Measurements from ENCODE around the gene CCDC157.
"Not testable (repeated sequence)": the region's sequence is repeated elsewhere in the genome, so short reads cannot be mapped to it uniquely, and the experiment has no call there.

Gene CCDC157

DNA sequence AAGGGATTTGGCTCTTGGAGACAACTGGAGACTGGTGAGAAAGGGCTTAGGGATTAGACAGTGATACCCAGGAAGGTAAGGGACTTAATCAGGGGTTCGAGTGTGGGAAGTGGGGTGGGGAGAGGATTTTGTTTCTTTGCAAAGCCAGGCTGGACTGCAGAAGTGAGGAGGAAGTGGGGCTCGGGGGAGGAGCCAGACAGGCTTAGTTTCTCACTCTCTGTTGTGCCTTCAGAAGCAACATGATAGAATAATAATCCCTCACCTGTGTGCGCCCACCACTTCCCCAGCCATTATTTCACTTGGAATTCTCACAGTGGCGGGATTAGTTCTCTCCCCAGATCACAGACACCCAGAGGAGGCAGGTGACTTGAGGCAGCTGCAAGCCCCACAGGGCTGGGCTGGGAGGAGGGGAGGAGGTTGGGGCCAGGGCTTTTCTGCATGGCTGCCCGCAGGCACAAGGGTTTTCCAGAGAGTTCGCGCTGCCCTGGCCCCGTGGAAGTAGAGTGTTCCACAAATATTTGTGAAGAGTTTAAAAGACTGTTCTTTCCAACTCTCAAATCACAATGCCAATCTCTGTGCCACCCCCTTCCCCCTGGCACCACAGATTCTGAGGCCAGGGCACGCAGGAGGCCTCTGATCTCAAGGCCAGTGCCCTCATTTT, 36.0 kb downstream of the CCDC157 start:
- no peak for DNase-seq

DNA sequence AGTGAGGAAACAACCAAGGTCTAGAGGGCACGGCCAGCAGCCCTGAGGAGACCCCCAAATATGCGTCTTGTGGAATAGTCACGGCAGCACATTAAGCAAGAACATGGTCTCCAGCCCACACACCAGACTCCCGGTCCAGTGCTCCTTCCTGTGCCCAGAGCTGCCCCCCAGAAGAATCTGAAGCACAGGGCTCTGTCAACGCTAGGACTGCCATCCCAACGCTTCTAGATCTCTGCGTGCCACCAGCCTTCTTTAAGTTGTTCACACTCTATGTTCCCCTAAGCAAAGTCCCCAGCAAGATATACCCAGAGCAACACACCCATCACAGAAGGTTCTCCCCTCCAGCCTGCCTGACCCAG, 36.5 kb downstream of the CCDC157 start:
- no peak for DNase-seq

DNA sequence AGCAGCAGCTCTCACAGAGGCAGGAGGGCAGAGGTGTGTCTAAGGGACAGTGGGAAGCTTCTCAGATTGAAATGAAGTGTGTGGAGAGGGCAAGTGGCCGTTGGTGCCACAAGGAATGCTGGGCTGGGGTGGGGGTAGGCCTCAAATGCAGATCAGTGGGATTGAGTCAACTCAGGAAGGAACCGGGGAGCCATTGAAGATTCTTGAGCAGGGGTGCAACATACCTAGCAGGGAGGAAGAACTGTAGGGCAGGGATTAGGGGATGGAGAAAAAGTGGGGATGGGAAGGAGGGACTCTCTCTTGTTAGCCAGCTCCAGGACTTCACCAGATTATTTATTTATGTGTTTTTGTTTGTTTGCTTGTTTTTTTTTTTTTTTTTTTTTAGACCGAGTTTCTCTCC, 37.1 kb downstream of the CCDC157 start:
- DNase-seq: no peak

DNA sequence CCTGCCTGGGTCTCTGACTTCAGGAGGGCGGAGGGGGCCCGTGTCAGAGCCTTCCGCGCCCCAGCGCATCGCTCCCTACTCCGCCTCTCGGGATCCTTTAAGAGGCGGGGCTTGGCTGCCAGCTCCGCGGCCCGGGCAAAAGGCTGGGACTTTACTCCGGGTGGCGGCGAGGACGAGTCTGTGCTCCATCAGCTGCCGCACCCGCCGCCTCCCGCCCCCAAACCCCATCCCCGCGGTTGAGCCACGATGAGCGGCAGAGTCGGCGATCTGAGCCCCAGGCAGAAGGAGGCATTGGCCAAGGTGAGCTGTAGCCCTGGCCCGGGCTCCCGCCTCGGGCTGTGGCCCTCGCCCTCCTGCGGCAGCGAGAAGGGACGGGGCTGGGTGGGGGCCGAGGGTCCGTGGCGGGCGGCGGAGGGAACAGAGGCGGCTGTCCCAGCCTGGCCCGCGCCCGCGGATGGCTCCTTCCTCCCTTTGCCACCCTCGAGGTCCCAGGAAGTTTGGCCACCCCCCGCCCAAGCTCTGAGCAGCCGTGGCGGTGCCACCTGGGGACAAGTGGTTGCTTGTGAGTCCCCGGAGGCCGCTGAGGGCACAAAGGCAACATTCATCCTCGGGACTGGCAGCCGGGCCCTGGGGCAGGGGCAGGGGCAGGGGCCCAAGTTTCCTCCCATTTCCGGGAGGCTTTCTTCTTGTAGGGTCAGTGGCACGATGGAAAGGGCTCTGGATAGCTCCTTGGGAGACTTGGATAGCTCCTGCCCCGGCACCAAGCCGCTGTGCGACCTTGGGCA, 40.3 kb downstream of the CCDC157 start, which contains the start of gene SEC14L2:
Gene SEC14L2, plus strand, starts transcription at position 148 of the 785 bp plus-strand sequence. Its CDS starts 99 bp downstream, at position 247.
- DNase-seq: no peak

DNA sequence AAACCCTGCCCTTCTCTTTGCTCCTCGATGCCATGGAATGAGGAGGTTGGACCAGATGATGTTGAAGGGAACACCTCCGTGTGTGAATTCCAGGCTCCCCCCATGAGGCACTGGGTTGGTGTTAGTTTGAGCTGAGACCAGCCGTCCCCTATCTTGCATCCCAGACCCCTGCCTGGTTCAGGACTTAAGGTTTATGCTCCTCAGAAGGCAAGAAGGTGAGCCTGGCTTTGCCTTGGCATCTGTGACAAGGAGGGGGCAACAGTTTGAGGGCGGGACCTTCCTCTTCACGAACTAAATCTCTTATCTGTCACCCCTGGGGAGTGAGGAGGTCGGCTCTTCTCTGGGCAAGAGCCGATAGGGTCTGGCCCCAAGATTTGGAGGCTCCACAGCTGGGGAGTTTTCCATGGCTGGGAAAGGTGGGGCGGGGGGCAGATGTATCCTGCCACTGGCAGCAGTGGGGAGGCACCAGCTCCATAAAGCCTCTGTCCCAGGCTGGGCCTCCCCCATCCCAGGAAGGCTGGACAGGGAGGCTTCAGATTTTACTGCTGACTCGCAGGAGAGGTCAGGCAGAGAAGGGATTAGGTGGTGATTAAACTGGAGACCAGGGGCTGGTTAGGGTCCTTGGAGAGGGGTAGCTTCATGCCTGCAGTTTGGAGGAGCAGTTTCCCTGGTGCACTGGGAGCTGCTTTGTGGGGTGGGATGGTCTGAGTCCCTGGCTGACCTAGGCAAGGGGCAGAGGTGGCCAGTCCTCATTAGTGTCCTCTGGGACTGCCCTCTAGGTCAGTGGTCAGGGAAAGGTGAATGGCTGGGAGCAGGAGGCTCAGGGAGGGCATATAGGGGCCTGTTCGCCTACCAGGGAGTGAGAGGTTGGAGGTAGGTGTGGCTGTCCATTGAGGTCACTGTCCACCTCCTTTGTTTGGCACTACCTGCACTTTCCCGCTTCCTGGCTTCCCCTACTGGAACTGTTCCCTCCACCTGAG, 41.1 kb downstream of the CCDC157 start:
- no peak for DNase-seq

DNA sequence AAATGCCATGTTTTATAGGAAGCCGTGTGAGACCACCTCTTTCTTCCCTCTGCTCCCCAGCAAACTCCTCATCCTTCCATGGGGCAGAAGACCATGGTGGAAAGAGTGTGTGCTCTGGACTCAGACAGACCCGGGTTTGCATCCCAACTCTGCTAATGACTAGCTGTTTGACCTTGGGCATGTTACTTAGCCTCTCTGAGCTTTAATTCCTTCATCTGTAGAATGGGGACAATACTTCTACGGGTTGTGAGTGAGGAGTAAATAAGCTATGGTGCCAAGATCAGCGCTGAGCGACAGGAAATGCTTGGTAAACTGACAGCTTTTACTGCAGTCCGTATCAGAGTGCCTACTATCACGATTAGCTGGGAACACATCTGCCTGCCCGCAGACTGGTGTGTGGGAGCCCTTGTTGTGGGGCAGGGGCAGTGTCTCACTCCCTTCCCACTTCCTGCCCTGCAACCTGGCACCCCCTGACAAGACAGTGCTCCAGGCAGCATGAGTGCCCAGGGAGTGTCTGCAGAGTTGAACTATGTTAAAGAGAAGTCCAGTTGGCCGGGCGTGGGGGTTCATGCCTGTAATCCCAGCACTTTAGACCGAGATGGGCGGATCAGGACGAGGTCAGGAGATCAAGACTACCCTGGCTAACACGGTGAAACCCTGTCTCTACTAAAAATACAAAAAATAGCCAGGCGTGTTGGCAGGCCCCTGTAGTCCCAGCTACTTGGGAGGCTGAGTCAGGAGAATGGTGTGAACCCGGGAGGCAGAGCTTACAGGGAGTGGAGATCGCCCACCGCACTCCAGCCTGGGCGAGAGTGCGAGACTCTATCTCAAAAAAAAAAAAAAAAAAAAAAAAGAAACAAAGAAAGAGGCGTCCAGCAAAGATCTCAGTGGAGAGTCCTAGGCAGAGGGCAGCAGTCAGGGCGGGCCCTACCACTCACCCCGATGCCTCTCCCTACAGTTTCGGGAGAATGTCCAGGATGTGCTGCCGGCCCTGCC, 42.2 kb downstream of the CCDC157 start:
- no peak for DNase-seq

DNA sequence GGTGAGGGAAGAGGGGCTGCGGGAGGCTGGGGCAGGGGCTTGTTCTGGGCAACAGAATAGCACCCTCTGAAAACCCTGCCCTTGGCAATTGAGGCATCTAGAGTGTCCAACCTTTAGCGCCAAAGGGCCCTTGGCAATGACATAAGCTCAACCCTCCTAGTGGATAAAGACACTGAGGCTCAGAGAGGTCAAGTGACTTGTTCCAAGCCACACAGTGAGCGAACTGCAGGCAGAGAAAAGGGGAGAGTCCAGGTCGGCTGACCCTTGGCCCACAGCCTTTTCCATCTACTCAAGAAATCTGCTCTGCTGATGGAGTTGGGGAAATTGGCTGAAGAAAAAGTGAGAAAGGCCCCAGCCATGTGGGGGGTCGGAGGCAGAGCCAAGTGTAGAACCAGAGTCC, 42.9 kb downstream of the CCDC157 start:
- no peak for DNase-seq

DNA sequence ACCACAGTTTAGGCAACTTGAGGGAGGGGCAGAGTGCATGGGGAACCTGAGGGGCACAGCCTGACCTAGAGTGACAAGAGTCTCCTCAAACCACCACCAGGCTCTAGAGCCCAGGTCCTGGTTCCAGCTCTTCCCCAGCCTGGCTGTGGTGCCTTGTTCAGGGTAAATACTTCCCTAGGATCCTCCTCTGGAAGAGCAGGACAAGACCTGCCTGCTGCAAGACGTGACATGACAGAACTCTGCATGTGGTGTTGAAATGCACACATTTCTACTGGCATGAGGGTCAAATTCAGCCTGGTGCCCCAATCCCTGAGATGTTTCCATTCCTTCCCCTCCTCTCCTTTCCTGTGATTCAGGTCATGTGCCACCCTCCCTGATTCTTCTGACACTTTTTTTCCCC, 43.4 kb downstream of the CCDC157 start:
- DNase-seq: no peak

DNA sequence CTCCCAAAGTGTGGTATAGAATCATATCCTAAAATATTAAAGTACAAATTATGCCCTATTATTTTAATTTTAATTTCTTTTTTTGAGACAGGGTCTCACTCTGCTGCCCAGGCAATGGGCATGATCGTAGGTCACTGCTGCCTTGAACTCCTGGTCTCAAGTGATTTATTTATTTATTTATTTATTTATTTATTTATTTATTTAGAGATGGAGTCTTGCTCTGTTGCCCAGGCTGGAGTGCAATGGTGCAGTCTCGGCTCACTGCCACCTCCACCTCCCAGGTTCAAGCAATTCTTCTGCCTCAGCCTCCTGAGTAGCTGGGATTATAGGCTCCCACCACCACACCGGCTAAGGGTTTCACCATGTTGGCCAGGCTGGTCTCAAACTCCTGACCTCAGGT, 44.2 kb downstream of the CCDC157 start:
- not testable (repeated sequence) for DNase-seq

DNA sequence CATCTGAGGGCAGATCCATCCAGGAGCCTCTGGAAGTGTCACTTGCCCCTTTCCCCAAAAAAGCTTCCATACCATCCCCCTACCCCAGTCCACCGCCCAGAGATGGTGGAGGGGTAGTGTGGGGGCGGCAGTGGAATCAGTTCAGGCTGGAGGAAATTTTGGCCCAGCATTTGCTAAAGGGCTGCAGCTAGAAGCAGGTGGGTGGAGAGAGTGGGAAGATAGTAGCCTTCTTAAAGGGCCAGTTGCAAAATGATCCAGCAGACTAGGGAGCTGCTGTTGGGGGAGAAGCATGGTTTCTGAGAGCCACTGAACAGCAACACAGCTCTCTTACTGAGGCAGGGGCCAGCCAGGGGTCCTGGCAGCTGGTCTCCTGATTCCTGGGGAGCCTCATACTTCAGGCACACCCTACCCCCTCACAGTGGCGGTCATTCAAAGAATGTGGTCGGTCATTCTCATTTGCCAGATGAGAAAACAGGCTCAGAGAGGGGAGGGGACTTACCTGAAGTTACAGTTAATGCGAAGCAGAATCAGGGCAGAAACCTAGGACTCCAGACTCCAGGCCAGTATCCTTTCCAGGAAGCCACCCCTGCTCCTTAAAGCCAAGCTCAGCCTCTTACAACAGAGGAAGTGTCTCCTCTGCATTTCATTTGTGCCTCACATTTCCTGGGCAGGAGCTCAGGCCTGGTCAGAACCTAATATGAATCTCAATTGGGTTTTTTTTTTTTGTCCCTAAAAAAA, 45.4 kb downstream of the CCDC157 start:
- no peak for DNase-seq

DNA sequence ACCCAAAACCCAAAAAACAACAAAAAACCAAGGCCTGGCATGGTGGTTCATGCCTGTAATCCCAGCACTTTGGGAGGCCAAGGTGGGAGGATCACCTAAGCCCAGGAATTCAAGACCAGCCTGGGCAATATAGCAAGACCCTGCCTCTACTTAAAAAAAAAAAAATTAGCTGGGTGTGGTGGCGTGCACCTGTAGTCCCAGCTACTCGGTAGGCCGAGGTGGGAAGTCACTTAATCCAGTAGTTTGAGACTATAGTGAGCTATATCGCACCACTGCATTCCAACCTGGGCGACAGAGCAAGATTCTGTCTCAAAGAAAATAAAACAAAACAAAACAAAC, 45.9 kb downstream of the CCDC157 start:
- DNase-seq: not testable (repeated sequence)

DNA sequence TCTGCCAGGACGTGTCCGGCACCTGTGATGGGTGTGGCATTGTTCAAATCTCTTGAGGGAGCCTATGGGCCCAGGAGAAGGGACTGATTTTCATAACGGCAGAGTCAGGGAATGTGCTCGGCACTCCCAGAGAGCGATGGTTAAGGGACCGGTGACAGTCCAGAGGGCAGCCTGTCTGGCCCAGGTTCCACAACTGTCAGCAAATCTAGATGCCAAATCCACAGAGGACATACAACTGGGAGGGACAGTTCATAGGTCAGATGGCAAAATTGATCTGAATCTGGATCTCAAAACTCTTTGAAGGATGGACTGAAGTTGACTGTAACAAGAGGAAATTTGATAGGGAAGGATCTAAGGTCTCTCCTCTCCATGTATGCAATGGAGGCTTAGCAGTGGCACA, 47.5 kb downstream of the CCDC157 start:
- DNase-seq: no peak

DNA sequence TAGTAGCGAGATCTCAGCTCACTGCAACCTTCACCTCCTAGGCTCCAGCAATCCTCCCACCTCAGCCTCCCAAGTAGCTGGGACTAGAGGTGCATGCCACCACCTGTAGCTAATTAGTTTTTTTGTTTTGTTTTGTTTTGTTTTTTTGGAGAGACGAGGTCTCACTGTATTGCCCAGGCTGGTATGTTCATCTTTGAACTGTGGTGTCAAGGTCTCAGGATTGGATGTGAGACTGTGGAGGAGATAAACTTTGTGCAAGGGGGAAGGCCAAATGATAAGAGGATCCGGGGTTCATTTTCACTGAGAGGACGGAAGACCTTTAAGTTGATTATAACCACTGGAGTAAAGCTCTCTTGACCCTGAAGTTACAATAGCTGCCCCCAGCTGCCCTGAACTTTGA, 48.9 kb downstream of the CCDC157 start:
- no peak for DNase-seq

DNA sequence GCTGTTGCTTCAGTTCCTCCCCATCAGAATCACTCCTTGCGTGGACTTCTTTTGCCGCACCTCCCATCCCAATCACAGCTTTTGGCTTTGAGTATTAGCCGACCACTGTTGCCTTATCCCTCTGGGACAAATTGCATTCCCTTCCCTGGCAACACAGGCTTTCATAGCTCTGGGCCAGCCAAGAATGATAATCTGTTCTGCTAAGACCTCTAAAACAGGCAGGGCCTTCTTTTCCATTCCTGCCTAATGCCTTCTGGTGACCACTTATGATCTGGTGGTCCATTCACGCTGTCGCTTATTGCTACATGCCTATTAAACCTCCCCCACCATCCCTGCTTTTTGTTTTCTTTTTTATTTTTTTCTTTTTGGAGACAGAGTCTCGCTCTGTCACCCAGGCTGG, 49.6 kb downstream of the CCDC157 start:
- no peak for DNase-seq

DNA sequence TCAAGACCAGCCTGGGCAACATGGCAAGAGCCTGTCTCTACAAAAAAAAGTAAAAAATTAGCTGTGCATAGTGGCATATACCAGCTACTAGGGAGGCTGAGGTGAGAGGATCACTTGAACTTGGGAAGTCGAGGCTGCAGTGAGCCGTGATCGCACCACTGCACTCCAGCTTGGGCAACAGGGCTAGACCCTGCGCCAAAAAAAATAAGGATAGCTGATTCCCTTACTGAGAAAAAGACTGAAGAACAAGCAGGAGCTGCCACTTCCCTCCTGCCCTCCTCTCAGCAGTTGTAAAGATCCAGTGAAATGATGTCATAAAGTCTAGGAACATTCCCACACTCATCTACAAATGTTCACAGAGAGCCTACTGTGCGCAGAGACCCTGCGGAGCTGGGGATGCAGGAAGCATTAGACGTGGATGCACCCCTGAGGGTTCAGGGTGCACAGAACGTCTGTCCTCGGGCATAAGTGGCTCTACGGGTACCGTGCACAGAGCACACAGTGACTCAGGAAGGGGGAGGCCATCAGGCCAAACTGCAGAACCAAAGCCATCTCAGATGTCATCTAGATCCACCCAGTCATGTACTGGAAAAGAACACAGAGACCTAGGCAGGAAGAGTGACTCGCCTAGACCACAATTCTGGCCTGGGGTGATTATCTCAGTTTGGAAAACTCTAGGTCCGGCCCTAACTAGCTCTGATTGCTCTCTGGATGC, 51.7 kb downstream of the CCDC157 start:
- DNase-seq: no peak

DNA sequence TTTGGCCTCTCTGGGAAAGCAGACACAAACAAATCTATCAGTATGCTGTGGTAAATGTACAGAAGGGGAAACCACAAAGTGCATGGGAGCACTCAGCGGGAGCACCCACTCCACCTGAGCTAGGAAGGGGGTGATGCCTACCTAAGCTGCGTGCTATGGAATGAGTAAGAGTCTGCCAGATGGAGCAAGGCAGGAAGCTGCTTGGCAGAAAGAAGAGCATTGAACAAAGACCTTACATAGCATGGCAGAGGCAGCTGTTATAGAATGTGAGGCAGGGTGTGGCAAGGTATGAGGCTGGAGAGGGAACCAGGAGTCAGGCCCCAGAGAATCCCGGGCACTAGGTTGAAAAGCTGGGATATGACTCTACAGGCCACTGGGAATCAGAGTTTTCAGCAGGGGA, 55.0 kb downstream of the CCDC157 start:
- no peak for DNase-seq

DNA sequence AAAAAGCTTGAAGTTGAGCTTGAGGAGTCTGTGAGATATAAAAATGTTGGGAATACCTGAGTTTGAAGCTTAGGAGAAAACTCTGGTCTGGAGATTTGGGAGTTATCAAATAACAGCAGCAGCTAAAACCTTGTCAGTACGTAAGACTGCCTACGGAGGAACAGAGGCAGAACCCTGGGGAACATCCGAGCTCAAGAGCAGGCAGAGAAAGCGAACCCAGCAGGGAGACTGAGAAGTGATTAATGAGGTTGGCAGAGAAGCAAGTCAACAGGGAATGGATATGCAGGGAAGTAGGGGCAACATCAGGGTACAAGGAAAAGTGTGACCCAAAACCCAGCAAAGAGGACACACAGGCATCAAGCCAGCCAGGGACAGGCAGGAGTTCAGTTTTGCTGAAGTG, 56.2 kb downstream of the CCDC157 start:
- no peak for DNase-seq

DNA sequence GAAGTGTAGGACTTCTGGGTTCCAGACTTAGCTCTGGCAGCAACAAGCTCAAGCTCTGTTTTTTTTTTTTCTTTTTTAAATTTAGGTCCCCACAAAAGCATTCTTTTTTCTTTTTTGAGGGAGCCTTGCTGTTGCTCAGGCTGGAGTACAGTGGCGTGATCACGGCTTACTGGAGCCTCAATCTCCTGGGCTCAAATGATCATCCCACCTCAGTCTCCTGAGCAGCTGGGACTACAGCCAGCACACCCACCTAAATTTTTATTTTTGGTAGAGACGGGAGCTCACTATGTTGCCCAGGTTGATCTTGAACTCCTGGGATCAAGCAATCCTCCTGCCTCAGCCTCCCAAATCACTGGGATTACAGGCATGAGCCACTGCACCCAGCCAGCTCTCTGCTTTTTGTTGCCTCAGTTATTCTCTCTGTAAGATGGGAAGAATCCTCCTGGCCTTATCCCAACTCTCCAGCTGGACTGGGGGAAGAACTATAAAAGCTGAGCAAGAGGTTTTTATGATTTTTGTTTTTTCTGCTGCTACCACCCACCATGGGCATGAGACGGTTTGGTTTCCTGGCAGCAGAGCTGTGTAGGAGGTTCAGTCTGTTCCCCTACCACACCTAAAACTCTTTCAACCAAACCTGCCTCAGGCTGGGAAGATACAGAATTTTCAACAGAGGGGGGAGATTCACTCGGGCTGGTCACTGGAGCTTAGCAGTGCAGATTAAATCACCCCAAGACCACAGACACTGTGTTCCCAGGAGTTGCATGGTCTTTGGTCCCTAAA, 57.1 kb downstream of the CCDC157 start:
- DNase-seq: no peak

DNA sequence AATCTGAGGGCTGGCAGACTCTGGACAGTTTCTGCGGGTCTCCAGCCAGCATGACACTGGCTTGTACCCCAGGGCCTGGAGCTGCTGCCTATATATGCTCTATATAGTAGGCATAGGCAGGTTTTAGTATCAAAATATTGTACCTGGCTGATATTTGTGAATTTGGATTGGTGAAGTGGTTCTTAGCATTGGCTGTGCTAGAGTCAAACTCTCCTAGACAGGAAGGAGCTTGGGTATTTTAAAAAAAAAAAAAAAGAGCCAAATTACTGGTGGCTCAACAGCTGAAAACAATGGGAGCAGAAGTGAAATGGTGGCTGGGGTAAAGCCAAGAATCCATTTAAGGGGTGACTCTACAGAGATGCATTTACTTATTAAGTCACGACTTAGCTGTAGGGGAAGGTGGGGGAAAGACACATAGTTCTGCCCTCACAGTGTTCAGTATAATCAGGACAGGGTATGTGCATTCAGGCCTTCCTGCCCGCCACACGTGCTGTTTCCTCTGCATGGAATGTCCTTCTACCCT, 57.8 kb downstream of the CCDC157 start:
- no peak for DNase-seq

DNA sequence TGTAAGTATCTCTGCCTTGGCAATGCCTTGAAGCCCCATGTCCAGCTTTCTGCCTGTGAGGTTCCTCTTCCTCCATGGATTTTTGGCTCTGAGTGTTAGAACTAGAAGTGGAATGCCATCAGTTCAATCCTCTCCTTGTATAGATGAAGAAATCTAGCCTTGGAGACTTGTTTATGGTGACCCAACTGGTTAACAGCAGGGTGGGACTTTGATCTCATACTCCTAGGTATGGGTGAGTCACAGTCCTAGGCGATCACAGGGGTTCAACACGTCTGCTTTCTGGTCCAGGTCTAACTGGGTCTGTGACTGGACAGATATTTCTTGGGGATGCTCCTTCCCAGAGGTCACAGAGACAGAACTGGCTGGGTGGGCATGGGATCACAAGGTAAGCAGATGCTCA, 59.6 kb downstream of the CCDC157 start:
- no peak for DNase-seq
